Prostate gland (tissue), 2 donors: ENCODE data around the gene ACOT12. TPM values are rescaled to one million over a fixed set of nuclear protein-coding genes. Genes with fewer than 3 reads are reported as not detected.

ENCODE experiments used
- DNase-seq: peaks from one replicate; pipeline ENCODE4 v3.0.0-alpha.2; 2019; ENCODE audit warnings: low spot score
- H3K27ac ChIP-seq, 2 donors: fragments of 200-600 bp; sonication (generic); 2 replicates each; pipeline ENCODE4 v1.5.1; 2017 to 2019
- H3K27me3 ChIP-seq: fragments of 200-600 bp; sonication (generic); replicated peaks from 2 replicates; pipeline ENCODE4 v1.5.1; 2019; ENCODE audit not compliant: insufficient read depth
- H3K36me3 ChIP-seq, 2 donors: fragments of 200-600 bp; sonication (generic); 1 replicate in 1 of 2; 2 replicates in 1 of 2; pipeline versions ENCODE4 v1.5.1 to v1.8.1; 2017 to 2019
- H3K4me1 ChIP-seq: fragments of 200-600 bp; sonication (generic); replicated peaks from 2 replicates; pipeline ENCODE4 v1.5.1; 2019
- H3K4me3 ChIP-seq, 2 donors: fragments of 200-600 bp; sonication (generic); 2 replicates each; pipeline ENCODE4 v1.5.1; 2017 to 2019
- H3K9me3 ChIP-seq: fragments of 200-600 bp; sonication (generic); 2 replicates; pipeline ENCODE4 v1.5.1; 2017
- CTCF ChIP-seq, 4 experiments: fragments of 200-600 bp in 2 of 4; fragments of 450-650 bp in 2 of 4; sonication (generic) in 2 of 4; IDR thresholded peaks; 1 replicate in 3 of 4; 2 replicates in 1 of 4; pipeline ENCODE4 v1.5.1; 2016 to 2019; ENCODE audit warnings: antibody characterized with exemption in 4 of 4, mild to moderate bottlenecking in 2 of 4, moderate library complexity in 2 of 4
- POLR2A ChIP-seq: fragments of 450-650 bp; IDR thresholded peaks from one replicate; pipeline ENCODE4 v1.6.1; 2016; ENCODE audit warnings: antibody characterized with exemption, mild to moderate bottlenecking
- POLR2AphosphoS5 ChIP-seq: sonication (generic); formaldehyde crosslinking; IDR thresholded peaks from one replicate; pipeline ENCODE4 v1.6.1; 2017; ENCODE audit warnings: antibody characterized with exemption
- WGBS: methylation state at CpG from one replicate; pipeline ENCODE4 v1.1.5; 2018; 5-methylcytosine and 5-hydroxymethylcytosine counted together
- intact Hi-C: fragments of 100-400 bp; cut with DNase I; formaldehyde crosslinking; loops from one replicate; pipeline ENCODE4 v1.14.2; 2022
- total RNA-seq, 2 donors: library from RNA; depleted of rRNA; stranded (reverse); fragments of >200 nt; gene quantifications; one replicate each; pipeline ENCODE4 v1.1.0, GENCODE V29; 2016

ACOT12 gene
- total RNA-seq, 2 donors from 2014 or later, result 1.0 TPM; not detected in 1

GRCh38 chr5:81422671-81423070 lies 28.7 kb upstream of the ACOT12 start:
- H3K27me3 ChIP-seq, result no peaks in the 10 kb centered on the region
- H3K9me3 ChIP-seq, result no peaks in the 10 kb centered on the region
- H3K4me3 ChIP-seq, result no peak overlapping the region
- H3K4me1 ChIP-seq, result no peaks in the 10 kb centered on the region
- H3K27ac ChIP-seq, result no peak overlapping the region
- intact Hi-C loops, result loop anchor here (5.0 kb wide), 1 partner anchor 325 kb away; no protein-coding TSS in a partner anchor
- WGBS, result 63% methylated on average over 2 of the region's 2 CpGs
- TF ChIP-seq CTCF (IDR thresholded peaks at IDR 0.05), result no peak
- no peak for TF ChIP-seq POLR2A
- no peak for TF ChIP-seq POLR2AphosphoS5
- no peaks in the 10 kb centered on the region for H3K36me3 ChIP-seq
- DNase-seq, result no peak

- no peak for DNase-seq
- no peaks in the 10 kb centered on the region for H3K27me3 ChIP-seq
- WGBS, result 55% methylated on average over 6 of the region's 6 CpGs
- intact Hi-C loops, result loop anchor here (5.0 kb wide), 1 partner anchor 327 kb away; no protein-coding TSS in a partner anchor
- H3K36me3 ChIP-seq, result no peaks in the 10 kb centered on the region
- no peak overlapping the region for H3K27ac ChIP-seq
- no peaks in the 10 kb centered on the region for H3K9me3 ChIP-seq
- H3K4me3 ChIP-seq, result no peak overlapping the region
- TF ChIP-seq POLR2A (no peak), CTCF (IDR thresholded peaks at IDR 0.05) (no peak), POLR2AphosphoS5 (no peak)
- H3K4me1 ChIP-seq, result no peaks in the 10 kb centered on the region
Measured at GRCh38 chr5:81420039-81420667, 26.2 kb upstream of the ACOT12 start.

- no peaks in the 10 kb centered on the region for H3K36me3 ChIP-seq
- no peak overlapping the region for H3K4me3 ChIP-seq
- H3K9me3 ChIP-seq, result no peaks in the 10 kb centered on the region
- no peaks in the 10 kb centered on the region for H3K4me1 ChIP-seq
- H3K27me3 ChIP-seq, result no peaks in the 10 kb centered on the region
- no peak overlapping the region for H3K27ac ChIP-seq
- intact Hi-C loops, result no loop called here
- DNase-seq, result no peak
- TF ChIP-seq CTCF (IDR thresholded peaks at IDR 0.05), result no peak
- no peak for TF ChIP-seq POLR2A
- no peak for TF ChIP-seq POLR2AphosphoS5
Measured at GRCh38 chr5:81418606-81419005, 24.7 kb upstream of the ACOT12 start.

DNA sequence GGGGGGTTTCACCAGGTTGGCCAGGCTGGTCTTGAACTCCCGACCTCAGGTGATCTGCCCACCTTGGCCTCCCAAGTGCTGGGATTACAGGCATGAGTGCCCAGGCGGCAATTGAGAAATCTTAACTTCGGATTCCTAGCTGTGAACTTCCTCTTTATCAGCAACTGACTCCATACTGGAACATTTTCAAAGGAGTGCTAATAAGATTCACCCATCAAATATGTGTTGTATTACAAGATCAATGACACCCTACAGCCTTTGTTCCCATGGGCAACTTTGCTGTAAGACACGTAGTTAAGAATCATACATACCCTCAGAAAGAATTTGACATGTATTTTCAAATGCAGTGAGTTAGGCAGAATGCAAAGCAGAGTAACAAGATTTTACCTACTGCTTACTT lies 23.1 kb upstream of the ACOT12 start:
- Histone ChIP-seq H3K4me3 (no peak overlapping the region), H3K27ac (no peak overlapping the region), H3K27me3 (no peaks in the 10 kb centered on the region), H3K9me3 (no peaks in the 10 kb centered on the region), H3K36me3 (no peaks in the 10 kb centered on the region), H3K4me1 (no peaks in the 10 kb centered on the region)
- DNase-seq, result no peak
- 94% methylated on average over 4 of the region's 4 CpGs for WGBS
- TF ChIP-seq CTCF (IDR thresholded peaks at IDR 0.05), result no peak
- TF ChIP-seq POLR2A, result no peak
- TF ChIP-seq POLR2AphosphoS5, result no peak
- intact Hi-C loops, result no loop called here

DNA sequence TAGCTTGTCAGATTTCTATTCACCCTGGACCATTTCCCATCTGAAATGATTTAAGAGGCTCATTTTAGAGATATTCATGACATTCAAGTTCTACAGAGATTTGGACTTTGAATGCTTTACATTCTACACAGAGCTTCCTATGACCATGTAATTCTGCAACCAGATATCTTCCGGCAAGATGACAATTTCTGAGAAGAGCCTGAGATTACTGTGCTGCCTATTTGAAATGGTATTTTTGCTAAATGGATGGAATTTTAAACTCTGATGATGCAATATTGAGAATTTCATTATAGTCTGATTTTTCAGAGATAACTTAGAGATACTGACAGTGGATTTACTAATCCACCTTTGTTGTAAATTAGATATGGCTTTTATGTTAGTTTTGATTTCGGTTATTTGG lies 16.0 kb upstream of the ACOT12 start:
- H3K27ac ChIP-seq, result no peak overlapping the region
- WGBS, result 94% methylated on average over 2 of the region's 2 CpGs
- TF ChIP-seq POLR2A (no peak), CTCF (IDR thresholded peaks at IDR 0.05) (no peak), POLR2AphosphoS5 (no peak)
- H3K9me3 ChIP-seq, result no peaks in the 10 kb centered on the region
- no peak overlapping the region for H3K4me3 ChIP-seq
- no peaks in the 10 kb centered on the region for H3K4me1 ChIP-seq
- no peak for DNase-seq
- no peaks in the 10 kb centered on the region for H3K36me3 ChIP-seq
- no peaks in the 10 kb centered on the region for H3K27me3 ChIP-seq
- intact Hi-C loops, result no loop called here
